ENCODE data around the gene ZMYM4. TPM values are rescaled to one million over a fixed set of nuclear protein-coding genes. Genes with fewer than 3 reads are reported as not detected.

The ZMYM4 gene
- total and polyA plus RNA-seq, 10 of the 15 experiments (the other 5 are each of a cell fraction or from before 2014, with no cell fraction given) = 8.0 to 37.0 (median 28.1) TPM

DNA sequence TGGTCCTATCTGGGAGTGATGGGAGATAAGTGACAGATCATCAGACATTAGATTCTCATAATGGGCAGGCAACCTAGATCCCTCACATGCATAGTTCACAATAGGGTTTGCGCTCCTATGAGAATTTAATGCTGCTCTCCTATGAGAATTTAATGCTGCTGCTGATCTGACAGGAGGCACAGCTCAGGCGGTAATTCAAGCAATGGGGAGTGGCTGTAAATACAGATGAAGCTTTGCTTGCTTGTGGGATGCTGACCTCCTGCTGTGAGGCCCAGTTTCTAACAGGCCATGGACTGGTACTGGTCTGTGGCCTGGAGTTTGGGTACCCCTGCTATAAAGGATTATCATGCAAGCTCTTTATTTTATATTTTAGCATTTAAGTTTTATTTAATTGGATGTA, 72.0 kb downstream of the ZMYM4 start:
- no TSS peak for BruUV-seq (replicated peaks)
- H3K27me3 ChIP-seq (replicated peaks in 1 of 2; ENCODE audit: control insufficient read depth in 2 of 2, insufficient read depth in 2 of 2, low read length in 1 of 2) = no peaks in the 10 kb centered on the region
- RAD21 ChIA-PET (ENCODE audit: unreplicated experiment) = no interaction called here
- H4K20me1 ChIP-seq (ENCODE audit: control insufficient read depth, insufficient read depth) = no peaks in the 10 kb centered on the region
- ATAC-seq (no peak), DNase-seq (ENCODE audit: low read depth, low spot score) (no peak), FAIRE-seq (no peak)
- no peak overlapping the region for H3K9ac ChIP-seq (ENCODE audit: control insufficient read depth, insufficient read depth, low read length)
- peaks cover 0 to 5% of the 10 kb centered on the region in 2 experiments; a peak in 2 of 4 replicates for H3K36me3 ChIP-seq (ENCODE audit: control insufficient read depth in 2 of 2, insufficient read depth in 2 of 2, low read length in 1 of 2)
- no peak overlapping the region for H3K27ac ChIP-seq (ENCODE audit: control insufficient read depth, insufficient read depth)
- H3K4me1 ChIP-seq (ENCODE audit: control insufficient read depth, insufficient read depth, low read length) = no peaks in the 10 kb centered on the region
- intact Hi-C loops (cut with micrococcal nuclease; ENCODE audit: unreplicated experiment) = no loop called here
- TF ChIP-seq SIN3A (IDR thresholded peaks at IDR 0.05; ENCODE audit: low read depth, low read length) = no peak
- TF ChIP-seq KLF5 (IDR thresholded peaks at IDR 0.05; ENCODE audit: partially characterized antibody) = no peak
- TF ChIP-seq PAX8 (IDR thresholded peaks at IDR 0.05) = no peak
- no peak overlapping the region for H3K4me2 ChIP-seq (ENCODE audit: control insufficient read depth, insufficient read depth)
- 100% methylated on average over 2 of the region's 2 CpGs for WGBS (ENCODE audit: insufficient coverage, insufficient replicate concordance, low lambda C conversion rate, missing lambda C conversion rate)
- in situ Hi-C loops (cut with MboI) = no loop called here
- no peak overlapping the region for H3K4me3 ChIP-seq
- H3K9me3 ChIP-seq (replicated peaks; ENCODE audit: control insufficient read depth, insufficient read depth, low read length) = no peaks in the 10 kb centered on the region; the same call in 1 of the 3 replicates
- peaks cover 6% of the 10 kb centered on the region for H3K79me2 ChIP-seq (ENCODE audit: control insufficient read depth, insufficient read depth, low read length)
- POLR2A ChIA-PET = interaction anchor here (0.5 kb wide), 1 partner anchor 9 kb away, joined by 3 read pairs; no protein-coding TSS in a partner anchor
- SMC1A ChIA-PET (ENCODE audit: uncharacterized antibody, unreplicated experiment) = interaction anchor here (0.7 kb wide), 1 partner anchor 13 kb away, joined by 3 read pairs; no protein-coding TSS in a partner anchor
- CTCF ChIA-PET = interaction anchor here (0.6 kb wide), 1 partner anchor 41 kb away, joined by 3 read pairs; no protein-coding TSS in a partner anchor
- no peak overlapping the region for H2AFZ ChIP-seq (ENCODE audit: control insufficient read depth, low read depth, low read length)

DNA sequence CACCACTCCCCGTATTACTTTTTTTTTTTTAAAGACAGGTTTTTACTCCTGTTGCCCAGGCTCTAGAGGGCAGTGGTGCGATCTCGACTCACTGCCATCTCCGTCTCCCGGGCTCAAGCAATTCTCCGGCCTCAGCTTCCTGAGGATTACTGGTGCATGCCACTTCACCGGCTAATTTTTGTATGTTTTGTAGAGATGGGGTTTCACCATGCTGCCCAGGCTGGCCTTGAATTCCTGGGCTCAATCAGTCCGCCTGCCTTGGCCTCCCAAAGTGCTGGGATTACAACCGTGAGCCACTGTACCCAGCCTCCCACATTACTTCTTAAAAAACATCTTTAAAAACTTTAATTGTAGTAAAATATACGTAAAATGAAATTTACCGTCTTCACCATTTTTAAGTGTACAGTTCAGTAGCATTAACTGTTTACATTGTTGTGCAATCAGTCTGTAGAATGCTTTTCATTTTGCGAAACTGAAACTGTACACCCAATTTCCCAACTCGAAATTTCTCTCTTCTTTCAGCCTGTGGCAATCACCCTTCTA, 77.0 kb downstream of the ZMYM4 start:
- H2AFZ ChIP-seq (ENCODE audit: control insufficient read depth, low read depth, low read length) = no peak overlapping the region
- SMC1A ChIA-PET (ENCODE audit: uncharacterized antibody, unreplicated experiment) = no interaction called here
- ATAC-seq = no peak
- intact Hi-C loops (cut with micrococcal nuclease; ENCODE audit: unreplicated experiment) = no loop called here
- no peaks in the 10 kb centered on the region for H4K20me1 ChIP-seq (ENCODE audit: control insufficient read depth, insufficient read depth)
- no peaks in the 10 kb centered on the region for H3K9me3 ChIP-seq (replicated peaks; ENCODE audit: control insufficient read depth, insufficient read depth, low read length)
- peaks cover 6% of the 10 kb centered on the region for H3K79me2 ChIP-seq (ENCODE audit: control insufficient read depth, insufficient read depth, low read length)
- no peak overlapping the region for H3K27ac ChIP-seq (ENCODE audit: control insufficient read depth, insufficient read depth)
- peaks cover 0 to 2% of the 10 kb centered on the region in 2 experiments; a peak in 2 of 4 replicates for H3K36me3 ChIP-seq (ENCODE audit: control insufficient read depth in 2 of 2, insufficient read depth in 2 of 2, low read length in 1 of 2)
- 90% methylated on average over 13 of the region's 13 CpGs for WGBS (ENCODE audit: insufficient coverage, insufficient replicate concordance, low lambda C conversion rate, missing lambda C conversion rate)
- in situ Hi-C loops (cut with MboI) = no loop called here
- no peak overlapping the region for H3K9ac ChIP-seq (ENCODE audit: control insufficient read depth, insufficient read depth, low read length)
- H3K27me3 ChIP-seq (replicated peaks in 1 of 2; ENCODE audit: control insufficient read depth in 2 of 2, insufficient read depth in 2 of 2, low read length in 1 of 2) = no peaks in the 10 kb centered on the region
- POLR2A ChIA-PET = no interaction called here
- no peak overlapping the region for H3K4me2 ChIP-seq (ENCODE audit: control insufficient read depth, insufficient read depth)
- TF ChIP-seq CTCF (IDR thresholded peaks at IDR 0.05 in 2 of 3, conservative IDR thresholded peaks at IDR 0.05 in 1 of 3; ENCODE audit: control insufficient read depth in 2 of 3, extremely low read depth in 1 of 3, insufficient read depth in 1 of 3, low read depth in 3 of 3, low read length in 3 of 3) (no peak), CREM (IDR thresholded peaks at IDR 0.05; ENCODE audit: low read depth) (no peak), CBX3 (IDR thresholded peaks at IDR 0.05; ENCODE audit: borderline replicate concordance, low read depth) (no peak), SMAD5 (IDR thresholded peaks at IDR 0.05; ENCODE audit: low read depth) (no peak), E2F4 (IDR thresholded peaks at IDR 0.05; ENCODE audit: low read depth, low read length) (no peak)
- H3K4me1 ChIP-seq (ENCODE audit: control insufficient read depth, insufficient read depth, low read length) = no peaks in the 10 kb centered on the region
- no peak for DNase-seq (ENCODE audit: low read depth, low spot score)
- no peak for FAIRE-seq
- RAD21 ChIA-PET (ENCODE audit: unreplicated experiment) = no interaction called here
- CTCF ChIA-PET = interaction anchor here (0.6 to 1.9 kb wide), 3 partner anchors 16 to 143 kb away, joined by 3 to 8 read pairs (median 4); no protein-coding TSS in a partner anchor
- BruUV-seq (replicated peaks) = no TSS peak
- H3K4me3 ChIP-seq = no peak overlapping the region

Data from GM12878 (cell line).